B cell (primary cell): ENCODE measurements around the gene RDH12. TPM values are rescaled to one million over a fixed set of nuclear protein-coding genes. Genes with fewer than 3 reads are reported as not detected.

Experiments
- ATAC-seq: fragments of 200-7000 bp; cut with Tn5 transposase; one replicate; pipeline ENCODE4 v1.10.0; 2021; ENCODE audit warnings: low read depth, mild to moderate bottlenecking, moderate number of reproducible peaks, moderate library complexity
- CTCF ChIA-PET: fragments of 350-600 bp; sonication (Branson Sonifier 250); formaldehyde crosslinking; loops from one replicate; lab custom pipeline; 2021; ENCODE audit warnings: antibody characterized with exemption, inconsistent platforms; lab: Charles Lee
- POLR2A ChIA-PET: fragments of 350-600 bp; sonication (Branson Sonifier 250); formaldehyde crosslinking; loops from one replicate; lab custom pipeline; 2021; ENCODE audit warnings: antibody characterized with exemption; lab: Charles Lee
- DNase-seq: peaks from one replicate; pipeline ENCODE4 v3.0.0; 2013
- H2AFZ ChIP-seq: 2 replicates; pipeline ENCODE4 v1.6.1; 2012; ENCODE audit warnings: mild to moderate bottlenecking, low read depth, low read length; ENCODE audit not compliant: insufficient read depth, poor library complexity, severe bottlenecking
- H3K27ac ChIP-seq, 2 donors: 1 replicate in 1 of 2; 2 replicates in 1 of 2; pipeline ENCODE4 v1.5.1; 2012 to 2013; ENCODE audit warnings: low read length in 2 of 2, mild to moderate bottlenecking in 2 of 2, moderate library complexity in 1 of 2
- H3K27me3 ChIP-seq, 4 experiments: fragments of 200-600 bp in 1 of 4; sonication (generic) in 1 of 4; replicated peaks in 1 of 4; 1 replicate in 2 of 4; 2 replicates in 2 of 4; pipeline versions ENCODE4 v1.6.1 to v1.7.0; 2013 to 2016; ENCODE audit warnings: low read length in 3 of 4, mild to moderate bottlenecking in 2 of 4, mixed read lengths in 1 of 4, moderate library complexity in 1 of 4; ENCODE audit not compliant: insufficient read depth in 4 of 4, control insufficient read depth in 3 of 4; ENCODE audit errors: control extremely low read depth in 1 of 4
- H3K36me3 ChIP-seq, 2 experiments: replicated peaks in 1 of 2; 1 replicate in 1 of 2; 2 replicates in 1 of 2; pipeline versions ENCODE4 v1.6.1 to v1.7.1; 2013; ENCODE audit warnings: low read length in 1 of 2; ENCODE audit not compliant: insufficient read depth in 2 of 2, control insufficient read depth in 1 of 2; ENCODE audit errors: control extremely low read depth in 1 of 2, extremely low read depth in 1 of 2
- H3K4me1 ChIP-seq, 2 donors: fragments of 200-600 bp in 1 of 2; sonication (generic) in 1 of 2; 1 replicate in 1 of 2; 2 replicates in 1 of 2; pipeline versions ENCODE4 v1.5.1 to v1.6.1; 2013 to 2017; ENCODE audit warnings: low read length in 2 of 2; ENCODE audit not compliant: control insufficient read depth in 2 of 2, insufficient read depth in 2 of 2
- H3K4me2 ChIP-seq: replicated peaks from 2 replicates; pipeline ENCODE3; 2012; ENCODE audit warnings: mild to moderate bottlenecking, low read depth, low read length; ENCODE audit not compliant: poor library complexity, severe bottlenecking
- H3K4me3 ChIP-seq, 5 experiments: fragments of 200-600 bp in 1 of 5; sonication (generic) in 1 of 5; 1 replicate in 3 of 5; 2 replicates in 2 of 5; pipeline versions ENCODE4 v1.5.1 to v1.7.0; 2011 to 2016; ENCODE audit warnings: low read length in 4 of 5, mild to moderate bottlenecking in 4 of 5, low read depth in 2 of 5, control low read depth in 1 of 5, moderate library complexity in 1 of 5; ENCODE audit not compliant: insufficient read depth in 1 of 5; ENCODE audit errors: control extremely low read depth in 1 of 5, extremely low read depth in 1 of 5
- H3K79me2 ChIP-seq: fragments of 200-600 bp; sonication (generic); one replicate; pipeline ENCODE4 v1.6.0; 2016; ENCODE audit warnings: low read length; ENCODE audit not compliant: control insufficient read depth, insufficient read depth
- H3K9ac ChIP-seq: fragments of 200-600 bp; sonication (generic); 2 replicates; pipeline ENCODE4 v1.6.1; 2017; ENCODE audit warnings: mild to moderate bottlenecking, low read length, moderate library complexity
- H3K9me3 ChIP-seq, 3 donors: one replicate each; pipeline versions ENCODE4 v1.6.1 to v1.7.1; 2013; ENCODE audit warnings: low read length in 2 of 3; ENCODE audit not compliant: control insufficient read depth in 2 of 3, insufficient read depth in 1 of 3; ENCODE audit errors: control extremely low read depth in 1 of 3
- H4K20me1 ChIP-seq: 2 replicates; pipeline ENCODE4 v1.6.0; 2012; ENCODE audit warnings: mild to moderate bottlenecking, low read length; ENCODE audit not compliant: insufficient read depth, control insufficient read depth, poor library complexity, severe bottlenecking
- H3K27ac Mint-ChIP-seq: one replicate; pipeline ENCODE4 v1.8.0; 2021; ENCODE audit warnings: mixed read lengths
- H3K27me3 Mint-ChIP-seq: one replicate; pipeline ENCODE4 v1.8.0; 2021; ENCODE audit warnings: mixed read lengths
- H3K4me1 Mint-ChIP-seq: one replicate; pipeline ENCODE4 v1.8.0; 2021; ENCODE audit warnings: mixed read lengths
- H3K4me3 Mint-ChIP-seq: one replicate; pipeline ENCODE4 v1.8.0; 2021; ENCODE audit warnings: mixed read lengths
- H3K9me3 Mint-ChIP-seq: one replicate; pipeline ENCODE4 v1.8.0; 2022; ENCODE audit warnings: mixed read lengths; ENCODE audit not compliant: insufficient read depth
- EZH2 ChIP-seq: IDR thresholded peaks from 2 replicates; pipeline ENCODE4 v1.6.1; 2012; ENCODE audit warnings: borderline replicate concordance, low read depth, mild to moderate bottlenecking, moderate library complexity, low read length; ENCODE audit not compliant: insufficient read depth, poor library complexity, severe bottlenecking
- WGBS: methylation state at CpG from one replicate; pipeline ENCODE4 v1.1.5; 2013; ENCODE audit warnings: missing lambda C conversion rate; ENCODE audit not compliant: insufficient coverage; 5-methylcytosine and 5-hydroxymethylcytosine counted together
- intact Hi-C: fragments of 100-400 bp; cut with micrococcal nuclease; formaldehyde crosslinking; loops from one replicate; pipeline ENCODE4 v1.10.0; 2022
- polyA plus RNA-seq: library from polyadenylated mRNA; depleted of rRNA; stranded (reverse); fragments of >200 nt; gene quantifications from 2 replicates; pipeline ENCODE4 v1.2.3, GENCODE V29; 2012
- total RNA-seq, 2 donors: library from RNA; stranded (reverse); fragments of 120-200 nt in 1 of 2; gene quantifications; 1 replicate in 1 of 2; 2 replicates in 1 of 2; pipeline versions ENCODE4 v1.2.3 to v1.2.4, GENCODE V29; 2013 to 2022
- TF ChIP-seq, protein P1 (sequence below): fragments of 200-600 bp; IDR thresholded peaks from one replicate; pipeline ENCODE4 v1.8.0; 2022; ENCODE audit warnings: antibody characterized with exemption, mild to moderate bottlenecking

The RDH12 gene
- total and polyA plus RNA-seq, 2 donors (not counting 1 experiment from before 2014, with no cell fraction given), result not detected

DNA sequence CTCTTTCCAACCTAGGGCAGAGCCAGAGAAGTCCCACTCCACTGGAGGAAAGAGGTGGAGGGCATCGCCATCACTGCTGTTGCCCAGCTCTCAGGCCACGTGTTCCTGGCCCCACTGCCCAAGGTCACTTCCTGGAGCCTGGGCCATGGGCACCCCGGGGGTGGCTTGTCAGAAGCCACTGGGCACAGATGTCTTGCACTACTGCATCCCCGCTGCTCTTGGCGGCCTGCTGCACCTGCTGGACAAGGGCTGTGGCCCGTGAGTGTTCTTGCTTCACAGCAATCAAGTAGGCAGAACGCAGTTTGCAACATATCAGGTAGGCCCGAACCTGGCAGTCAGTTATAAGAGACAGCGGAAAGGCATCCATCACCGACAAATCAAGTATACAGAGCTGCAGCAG, 46.6 kb downstream of the RDH12 start:
- Histone ChIP-seq H3K4me3 (no peak overlapping the region), H3K79me2 (no peaks in the 10 kb centered on the region), H3K27me3 (no peaks in the 10 kb centered on the region), H3K36me3 (peaks cover 3 to 41% of the 10 kb centered on the region in 2 experiments), H3K4me1 (no peaks in the 10 kb centered on the region), H3K9me3 (no peaks in the 10 kb centered on the region), H2AFZ (no peak overlapping the region), H3K4me2 (no peak overlapping the region), H3K9ac (no peak overlapping the region), H3K27ac (no peak overlapping the region), H4K20me1 (no peaks in the 10 kb centered on the region)
- Mint-ChIP-seq H3K4me1 (no peaks in the 10 kb centered on the region), H3K9me3 (peaks cover 2% of the 10 kb centered on the region), H3K27ac (no peak overlapping the region), H3K4me3 (no peak overlapping the region), H3K27me3 (no peaks in the 10 kb centered on the region)
- DNase-seq, result no peak
- POLR2A ChIA-PET, result no interaction called here
- intact Hi-C loops, result no loop called here
- 97% methylated on average over 8 of the region's 10 CpGs for WGBS
- ATAC-seq, result no peak
- CTCF ChIA-PET, result interaction anchor here (0.7 kb wide), 1 partner anchor 48 kb away, joined by 3 read pairs; no protein-coding TSS in a partner anchor
- TF ChIP-seq, protein P1, sequence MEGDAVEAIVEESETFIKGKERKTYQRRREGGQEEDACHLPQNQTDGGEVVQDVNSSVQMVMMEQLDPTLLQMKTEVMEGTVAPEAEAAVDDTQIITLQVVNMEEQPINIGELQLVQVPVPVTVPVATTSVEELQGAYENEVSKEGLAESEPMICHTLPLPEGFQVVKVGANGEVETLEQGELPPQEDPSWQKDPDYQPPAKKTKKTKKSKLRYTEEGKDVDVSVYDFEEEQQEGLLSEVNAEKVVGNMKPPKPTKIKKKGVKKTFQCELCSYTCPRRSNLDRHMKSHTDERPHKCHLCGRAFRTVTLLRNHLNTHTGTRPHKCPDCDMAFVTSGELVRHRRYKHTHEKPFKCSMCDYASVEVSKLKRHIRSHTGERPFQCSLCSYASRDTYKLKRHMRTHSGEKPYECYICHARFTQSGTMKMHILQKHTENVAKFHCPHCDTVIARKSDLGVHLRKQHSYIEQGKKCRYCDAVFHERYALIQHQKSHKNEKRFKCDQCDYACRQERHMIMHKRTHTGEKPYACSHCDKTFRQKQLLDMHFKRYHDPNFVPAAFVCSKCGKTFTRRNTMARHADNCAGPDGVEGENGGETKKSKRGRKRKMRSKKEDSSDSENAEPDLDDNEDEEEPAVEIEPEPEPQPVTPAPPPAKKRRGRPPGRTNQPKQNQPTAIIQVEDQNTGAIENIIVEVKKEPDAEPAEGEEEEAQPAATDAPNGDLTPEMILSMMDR, result no peak
- TF ChIP-seq EZH2, result no peak

DNA sequence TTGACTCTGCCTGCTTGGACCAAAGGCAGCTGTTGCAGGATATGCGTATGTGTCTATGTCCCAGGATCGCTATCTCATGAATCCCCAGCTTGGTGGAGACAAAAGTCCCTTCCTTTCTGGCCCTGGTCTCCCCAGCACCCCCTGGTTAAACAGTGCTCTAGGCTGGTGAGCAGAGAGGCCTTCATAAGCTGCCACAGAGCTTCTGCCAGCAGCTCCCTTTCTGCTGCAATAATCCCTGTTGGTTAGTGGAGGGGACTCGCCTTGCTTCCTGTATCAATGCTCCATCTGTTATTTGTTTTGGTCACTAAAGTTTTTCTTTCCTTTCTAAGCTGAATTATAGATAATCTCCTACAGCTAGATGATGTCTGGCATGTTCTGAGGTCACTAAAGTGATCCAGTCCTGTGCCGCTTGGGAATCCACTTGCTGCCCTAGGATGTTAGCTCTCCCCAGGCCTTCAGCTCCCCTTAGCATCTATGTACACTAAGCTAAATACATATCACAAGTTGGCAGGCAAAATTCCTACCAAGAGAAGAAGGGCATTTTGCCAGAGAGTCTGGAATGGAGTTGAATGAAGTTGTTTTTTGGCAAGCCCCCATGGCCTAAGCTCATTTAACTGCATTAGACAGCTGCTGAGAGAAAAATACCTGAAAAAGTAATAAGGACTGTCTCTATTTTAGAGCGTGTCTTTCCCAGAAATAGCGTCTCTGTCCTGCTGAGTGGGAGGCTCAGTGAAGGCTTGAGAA, 47.8 kb downstream of the RDH12 start:
- Histone ChIP-seq H3K27me3 (no peaks in the 10 kb centered on the region), H3K4me2 (no peak overlapping the region), H2AFZ (no peak overlapping the region), H3K36me3 (peaks cover 3 to 53% of the 10 kb centered on the region in 2 experiments), H3K9me3 (no peaks in the 10 kb centered on the region), H4K20me1 (no peaks in the 10 kb centered on the region), H3K4me3 (no peak overlapping the region), H3K27ac (no peak overlapping the region), H3K4me1 (no peaks in the 10 kb centered on the region), H3K9ac (no peak overlapping the region), H3K79me2 (no peaks in the 10 kb centered on the region)
- ATAC-seq (no peak), DNase-seq (no peak)
- Mint-ChIP-seq H3K4me3 (no peak overlapping the region), H3K27me3 (no peaks in the 10 kb centered on the region), H3K9me3 (peaks cover under 1% of the 10 kb centered on the region), H3K4me1 (no peaks in the 10 kb centered on the region), H3K27ac (no peak overlapping the region)
- intact Hi-C loops, result no loop called here
- 100% methylated on average over 5 of the region's 6 CpGs for WGBS
- ChIA-PET CTCF (interaction anchor here (0.6 to 0.7 kb wide), 2 partner anchors 49 to 780 kb away, joined by 3 to 4 read pairs; no protein-coding TSS in a partner anchor), POLR2A (no interaction called here)
- TF ChIP-seq EZH2, result no peak
- TF ChIP-seq, protein P1, result no peak
